ENCODE measurements around the gene GDAP1L1. TPM values are rescaled to one million over a fixed set of nuclear protein-coding genes. Genes with fewer than 3 reads are reported as not detected.

Gene GDAP1L1
- total RNA-seq, 2 donors from 2014 or later, result not detected

DNA sequence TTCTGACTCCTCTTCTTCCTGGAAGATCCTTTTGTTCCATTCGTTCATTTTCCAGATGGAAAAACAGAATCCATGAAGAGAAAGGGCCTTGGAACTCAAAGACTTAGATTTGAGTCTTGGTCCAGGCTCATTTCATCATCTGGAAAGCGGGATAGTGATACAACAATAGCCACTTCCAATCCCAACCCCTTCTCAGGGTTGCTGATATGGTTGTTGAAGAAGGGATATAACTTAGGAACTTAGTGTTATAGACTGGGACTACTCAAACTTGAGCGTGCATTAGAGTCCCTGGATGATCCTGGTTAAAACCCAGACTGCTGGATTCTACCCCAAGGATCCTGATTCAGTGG lies 1.3 kb downstream of the GDAP1L1 start:
- DNase-seq (no peak), ATAC-seq (no peak)
- no peak overlapping the region for H3K27ac Mint-ChIP-seq
- no peaks in the 10 kb centered on the region for H3K9me3 ChIP-seq (ENCODE audit: control insufficient read depth, low read length, poor library complexity, severe bottlenecking)
- peaks cover 2% of the 10 kb centered on the region for H3K4me1 Mint-ChIP-seq
- H3K27me3 Mint-ChIP-seq, result peaks cover 33% of the 10 kb centered on the region
- H3K36me3 Mint-ChIP-seq (ENCODE audit: low read depth), result peaks cover 6% of the 10 kb centered on the region
- H3K4me3 Mint-ChIP-seq, result no peak overlapping the region

DNA sequence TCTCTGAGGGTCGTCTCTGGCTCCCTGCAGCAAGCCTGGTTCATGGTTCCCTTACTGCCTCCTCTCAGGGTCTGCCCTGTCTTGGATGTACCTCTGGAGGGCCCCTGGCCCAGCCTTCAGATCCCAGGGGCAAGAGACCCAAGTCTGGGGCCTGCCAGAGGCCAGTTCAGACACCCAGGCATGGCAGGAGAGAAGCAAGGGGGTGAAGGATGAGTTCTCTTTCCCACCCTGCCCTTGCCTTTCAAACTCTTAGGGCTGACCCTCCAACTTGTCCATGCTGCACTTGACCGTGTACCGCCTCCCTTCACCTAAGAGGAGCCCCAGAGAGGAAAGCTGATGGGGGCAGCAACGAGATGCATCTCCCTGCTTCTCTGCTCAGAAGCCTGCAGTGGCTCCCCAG lies 4.2 kb downstream of the GDAP1L1 start:
- Mint-ChIP-seq H3K27me3 (peaks cover 38% of the 10 kb centered on the region), H3K4me1 (peaks cover 2% of the 10 kb centered on the region), H3K4me3 (no peak overlapping the region), H3K27ac (no peak overlapping the region), H3K36me3 (ENCODE audit: low read depth) (peaks cover 10% of the 10 kb centered on the region)
- no peak for ATAC-seq
- H3K9me3 ChIP-seq (ENCODE audit: control insufficient read depth, low read length, poor library complexity, severe bottlenecking), result no peaks in the 10 kb centered on the region
- no peak for DNase-seq

DNA sequence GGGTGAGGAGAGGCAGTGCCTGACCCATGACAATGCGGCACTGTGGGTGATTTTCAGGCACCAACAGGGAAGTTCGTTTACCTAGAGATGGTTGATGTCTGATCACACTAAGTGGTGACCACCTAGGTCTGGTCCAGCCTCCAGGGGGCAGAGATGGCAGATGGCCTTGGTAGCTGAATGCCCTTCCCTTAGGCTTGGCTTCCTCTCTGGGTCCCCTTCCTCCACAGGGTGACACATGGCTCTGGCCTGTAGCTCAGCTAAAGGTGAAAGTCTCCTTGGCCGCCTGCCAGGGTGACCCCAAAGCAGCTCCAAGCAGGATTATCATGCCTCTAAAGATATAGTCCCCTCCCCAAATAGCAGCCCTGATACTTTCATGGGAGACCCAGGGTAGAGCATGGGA lies 6.4 kb downstream of the GDAP1L1 start:
- no peaks in the 10 kb centered on the region for H3K4me1 Mint-ChIP-seq
- ATAC-seq (no peak), DNase-seq (no peak)
- no peak overlapping the region for H3K4me3 Mint-ChIP-seq
- H3K27me3 Mint-ChIP-seq, result peaks cover 23% of the 10 kb centered on the region
- H3K9me3 ChIP-seq (ENCODE audit: control insufficient read depth, low read length, poor library complexity, severe bottlenecking), result no peaks in the 10 kb centered on the region
- H3K36me3 Mint-ChIP-seq (ENCODE audit: low read depth), result peaks cover 10% of the 10 kb centered on the region
- H3K27ac Mint-ChIP-seq, result no peak overlapping the region

DNA sequence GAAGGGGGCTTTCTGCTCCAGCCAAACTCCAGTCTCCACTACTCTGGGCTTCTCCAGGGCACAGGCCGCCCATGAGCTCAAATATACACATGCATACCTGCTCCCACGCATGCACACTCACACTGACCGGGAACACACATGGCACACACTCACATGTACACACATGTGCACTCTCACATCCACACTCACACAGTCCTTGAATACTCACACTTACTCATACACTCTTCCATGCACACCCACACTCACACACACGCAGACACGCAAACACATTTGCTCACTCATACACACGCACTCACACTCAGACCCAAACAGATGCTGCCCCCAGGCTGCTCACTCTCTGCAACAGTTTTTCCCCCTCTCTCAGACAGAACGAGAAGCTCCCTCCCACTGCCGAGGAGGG lies 7.0 kb downstream of the GDAP1L1 start:
- no peak for ATAC-seq
- H3K9me3 ChIP-seq (ENCODE audit: control insufficient read depth, low read length, poor library complexity, severe bottlenecking), result no peaks in the 10 kb centered on the region
- Mint-ChIP-seq H3K4me3 (no peak overlapping the region), H3K4me1 (no peaks in the 10 kb centered on the region), H3K27ac (no peak overlapping the region), H3K27me3 (peaks cover 20% of the 10 kb centered on the region), H3K36me3 (ENCODE audit: low read depth) (peaks cover 10% of the 10 kb centered on the region)
- DNase-seq, result no peak

DNA sequence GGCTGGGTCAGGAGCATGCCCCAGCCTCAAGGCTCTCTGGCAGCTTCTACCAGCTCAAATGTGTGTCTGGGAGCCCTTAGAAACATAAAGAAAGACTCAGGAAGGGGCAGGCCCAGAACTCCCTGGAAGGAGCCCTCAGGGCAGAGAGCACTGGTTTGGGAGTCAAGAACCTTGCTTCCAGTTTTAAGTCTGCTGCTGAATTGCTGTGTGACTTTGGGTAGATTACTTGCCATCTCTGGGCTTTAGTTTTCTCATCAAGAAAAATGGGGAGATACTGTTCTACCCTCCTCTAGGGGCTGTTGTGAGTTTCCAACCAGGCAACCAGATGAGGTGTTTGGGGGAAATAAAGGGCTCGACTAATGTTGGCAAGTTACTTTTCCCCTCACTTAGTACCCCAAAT lies 8.8 kb downstream of the GDAP1L1 start:
- H3K27ac Mint-ChIP-seq, result no peak overlapping the region
- ATAC-seq (no peak), DNase-seq (no peak)
- H3K27me3 Mint-ChIP-seq, result peaks cover 14% of the 10 kb centered on the region
- H3K36me3 Mint-ChIP-seq (ENCODE audit: low read depth), result peaks cover 8% of the 10 kb centered on the region
- no peaks in the 10 kb centered on the region for H3K9me3 ChIP-seq (ENCODE audit: control insufficient read depth, low read length, poor library complexity, severe bottlenecking)
- H3K4me3 Mint-ChIP-seq, result no peak overlapping the region
- H3K4me1 Mint-ChIP-seq, result peaks cover 4% of the 10 kb centered on the region

DNA sequence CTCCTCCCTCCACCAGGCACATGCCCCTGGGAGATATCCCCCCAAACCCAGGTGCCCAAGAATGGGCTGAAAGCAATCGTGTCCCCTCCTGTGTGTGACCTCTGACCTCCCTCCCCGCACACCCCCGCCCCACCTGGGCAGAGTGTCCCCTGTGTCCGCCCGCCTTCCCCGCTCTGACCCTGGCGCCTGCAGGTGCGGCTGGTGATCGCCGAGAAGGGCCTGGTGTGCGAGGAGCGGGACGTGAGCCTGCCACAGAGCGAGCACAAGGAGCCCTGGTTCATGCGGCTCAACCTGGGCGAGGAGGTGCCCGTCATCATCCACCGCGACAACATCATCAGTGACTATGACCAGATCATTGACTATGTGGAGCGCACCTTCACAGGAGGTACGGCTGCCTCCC lies 9.9 kb downstream of the GDAP1L1 start:
- peaks cover 11% of the 10 kb centered on the region for H3K27me3 Mint-ChIP-seq
- ATAC-seq (no peak), DNase-seq (no peak)
- no peaks in the 10 kb centered on the region for H3K9me3 ChIP-seq (ENCODE audit: control insufficient read depth, low read length, poor library complexity, severe bottlenecking)
- H3K36me3 Mint-ChIP-seq (ENCODE audit: low read depth), result peaks cover 7% of the 10 kb centered on the region
- H3K4me1 Mint-ChIP-seq, result peaks cover 9% of the 10 kb centered on the region
- H3K4me3 Mint-ChIP-seq, result no peak overlapping the region
- no peak overlapping the region for H3K27ac Mint-ChIP-seq

DNA sequence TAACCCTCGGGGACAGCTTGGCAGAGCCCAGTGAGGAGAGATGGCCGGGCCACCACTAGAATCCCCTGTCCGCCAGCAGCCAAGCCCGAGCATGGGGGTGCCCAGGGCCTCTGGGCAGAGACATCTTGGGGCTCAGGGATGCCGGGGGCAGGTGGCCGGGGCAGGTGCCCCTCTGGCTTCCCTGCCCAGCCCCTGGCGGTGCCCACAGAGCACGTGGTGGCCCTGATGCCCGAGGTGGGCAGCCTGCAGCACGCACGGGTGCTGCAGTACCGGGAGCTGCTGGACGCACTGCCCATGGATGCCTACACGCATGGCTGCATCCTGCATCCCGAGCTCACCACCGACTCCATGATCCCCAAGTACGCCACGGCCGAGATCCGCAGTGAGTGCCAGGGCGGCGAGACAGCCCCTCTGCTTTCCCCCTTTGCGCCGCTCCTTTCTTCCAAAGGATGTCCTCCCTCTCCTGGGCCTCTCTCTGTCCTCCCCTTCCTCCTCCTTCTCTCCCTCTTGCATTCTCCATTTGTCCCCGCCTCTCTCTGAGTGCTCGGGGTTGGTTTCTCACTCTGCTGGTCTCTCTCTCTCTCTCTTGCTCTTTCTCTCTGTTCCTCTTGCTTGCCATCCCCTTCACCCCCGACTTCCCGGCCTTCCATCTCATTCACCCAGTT lies 11.2 kb downstream of the GDAP1L1 start:
- Mint-ChIP-seq H3K36me3 (ENCODE audit: low read depth) (peaks cover 3% of the 10 kb centered on the region), H3K27ac (no peak overlapping the region), H3K4me3 (no peak overlapping the region), H3K4me1 (peaks cover 9% of the 10 kb centered on the region), H3K27me3 (peaks cover 11% of the 10 kb centered on the region)
- DNase-seq (no peak), ATAC-seq (no peak)
- H3K9me3 ChIP-seq (ENCODE audit: control insufficient read depth, low read length, poor library complexity, severe bottlenecking), result no peaks in the 10 kb centered on the region

DNA sequence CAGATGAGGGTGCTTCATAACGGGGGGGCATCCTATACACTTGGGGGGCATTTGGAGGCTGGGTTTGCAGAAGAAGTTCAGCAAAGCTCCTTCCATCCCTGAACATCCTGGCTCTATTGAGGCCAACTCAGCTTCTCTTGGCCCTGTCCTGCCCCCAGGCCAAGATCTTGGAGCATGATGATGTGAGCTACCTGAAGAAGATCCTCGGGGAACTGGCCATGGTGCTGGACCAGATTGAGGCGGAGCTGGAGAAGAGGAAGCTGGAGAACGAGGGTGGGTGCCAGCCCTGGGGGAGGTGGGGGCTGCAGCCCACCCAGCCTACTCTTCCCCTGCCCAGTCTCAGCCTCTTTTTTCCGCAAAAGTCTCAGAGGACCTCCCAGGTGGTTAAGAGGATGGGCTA lies 17.2 kb downstream of the GDAP1L1 start:
- H3K9me3 ChIP-seq (ENCODE audit: control insufficient read depth, low read length, poor library complexity, severe bottlenecking), result no peaks in the 10 kb centered on the region
- ATAC-seq, result no peak
- H3K4me3 Mint-ChIP-seq, result no peak overlapping the region
- H3K4me1 Mint-ChIP-seq, result peaks cover 11% of the 10 kb centered on the region
- H3K36me3 Mint-ChIP-seq (ENCODE audit: low read depth), result peaks cover 6% of the 10 kb centered on the region
- peaks cover 6% of the 10 kb centered on the region for H3K27me3 Mint-ChIP-seq
- H3K27ac Mint-ChIP-seq, result no peak overlapping the region
- no peak for DNase-seq

DNA sequence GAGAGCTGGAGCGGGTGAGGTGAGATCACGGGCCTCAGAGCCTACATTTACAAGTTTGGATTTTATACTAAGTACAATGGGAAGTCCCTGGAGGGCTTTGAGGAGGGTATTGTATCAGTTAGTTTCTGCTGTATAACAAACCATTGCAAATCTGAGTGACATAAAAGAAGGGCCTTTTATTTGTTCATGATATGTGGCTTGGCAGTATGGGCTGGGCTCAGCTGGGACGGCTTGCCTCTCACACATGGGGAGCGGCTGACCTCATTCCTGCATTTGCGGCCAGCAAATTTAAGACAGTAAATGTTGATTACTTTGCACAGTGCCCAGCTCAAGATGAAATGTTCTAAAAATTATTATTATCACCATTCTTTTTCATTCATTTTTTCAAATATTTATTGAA lies 21.7 kb downstream of the GDAP1L1 start:
- H3K27me3 Mint-ChIP-seq, result no peaks in the 10 kb centered on the region
- peak overlapping the region; percentile 6 for H3K27ac Mint-ChIP-seq
- H3K36me3 Mint-ChIP-seq (ENCODE audit: low read depth), result peaks cover 8% of the 10 kb centered on the region
- ATAC-seq (no peak), DNase-seq (no peak)
- H3K9me3 ChIP-seq (ENCODE audit: control insufficient read depth, low read length, poor library complexity, severe bottlenecking), result no peaks in the 10 kb centered on the region
- no peak overlapping the region for H3K4me3 Mint-ChIP-seq
- H3K4me1 Mint-ChIP-seq, result peaks cover 2% of the 10 kb centered on the region

DNA sequence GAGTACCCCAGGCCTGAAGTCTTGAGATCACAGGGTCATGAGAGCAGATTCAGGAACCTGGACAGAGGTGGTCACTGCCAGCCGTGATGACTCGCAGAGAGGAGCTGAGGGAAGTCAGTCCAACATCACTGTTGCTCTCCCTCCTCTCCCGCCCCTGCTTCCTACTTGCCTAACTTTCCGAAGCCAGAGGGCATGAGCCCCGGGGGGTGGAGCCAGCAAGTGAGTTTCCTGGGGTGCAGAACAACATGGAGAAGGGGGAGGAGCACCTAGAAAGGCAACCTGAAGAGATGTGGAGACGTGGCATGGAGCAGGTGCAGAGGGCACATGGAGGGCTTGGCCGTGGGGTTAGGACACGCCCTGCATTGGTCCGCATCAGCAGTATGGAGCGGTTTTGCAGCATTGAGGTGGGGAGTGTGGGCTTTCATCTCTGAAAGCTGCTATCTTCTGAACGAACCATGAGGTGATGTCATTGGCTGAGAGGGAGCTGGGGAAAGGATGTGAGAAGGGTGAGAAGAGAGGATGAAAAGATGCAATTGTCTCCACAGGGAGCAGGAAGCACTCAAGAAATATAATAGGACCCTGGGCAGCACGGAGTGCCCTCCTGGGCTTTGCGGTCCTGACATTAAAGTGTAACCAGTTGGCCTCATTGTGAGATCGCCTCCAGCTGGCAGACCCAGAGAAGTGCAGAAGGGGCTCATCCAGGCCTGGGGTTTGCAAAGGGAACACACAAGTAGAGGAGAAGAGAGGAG lies 25.0 kb downstream of the GDAP1L1 start:
- DNase-seq, result peak in 1 of 3 donors; percentile 10
- H3K4me3 Mint-ChIP-seq, result no peak overlapping the region
- H3K4me1 Mint-ChIP-seq, result peaks cover 2% of the 10 kb centered on the region
- H3K27ac Mint-ChIP-seq, result no peak overlapping the region
- no peaks in the 10 kb centered on the region for H3K27me3 Mint-ChIP-seq
- peaks cover 8% of the 10 kb centered on the region for H3K36me3 Mint-ChIP-seq (ENCODE audit: low read depth)
- no peaks in the 10 kb centered on the region for H3K9me3 ChIP-seq (ENCODE audit: control insufficient read depth, low read length, poor library complexity, severe bottlenecking)
- peak; percentile 66 for ATAC-seq

DNA sequence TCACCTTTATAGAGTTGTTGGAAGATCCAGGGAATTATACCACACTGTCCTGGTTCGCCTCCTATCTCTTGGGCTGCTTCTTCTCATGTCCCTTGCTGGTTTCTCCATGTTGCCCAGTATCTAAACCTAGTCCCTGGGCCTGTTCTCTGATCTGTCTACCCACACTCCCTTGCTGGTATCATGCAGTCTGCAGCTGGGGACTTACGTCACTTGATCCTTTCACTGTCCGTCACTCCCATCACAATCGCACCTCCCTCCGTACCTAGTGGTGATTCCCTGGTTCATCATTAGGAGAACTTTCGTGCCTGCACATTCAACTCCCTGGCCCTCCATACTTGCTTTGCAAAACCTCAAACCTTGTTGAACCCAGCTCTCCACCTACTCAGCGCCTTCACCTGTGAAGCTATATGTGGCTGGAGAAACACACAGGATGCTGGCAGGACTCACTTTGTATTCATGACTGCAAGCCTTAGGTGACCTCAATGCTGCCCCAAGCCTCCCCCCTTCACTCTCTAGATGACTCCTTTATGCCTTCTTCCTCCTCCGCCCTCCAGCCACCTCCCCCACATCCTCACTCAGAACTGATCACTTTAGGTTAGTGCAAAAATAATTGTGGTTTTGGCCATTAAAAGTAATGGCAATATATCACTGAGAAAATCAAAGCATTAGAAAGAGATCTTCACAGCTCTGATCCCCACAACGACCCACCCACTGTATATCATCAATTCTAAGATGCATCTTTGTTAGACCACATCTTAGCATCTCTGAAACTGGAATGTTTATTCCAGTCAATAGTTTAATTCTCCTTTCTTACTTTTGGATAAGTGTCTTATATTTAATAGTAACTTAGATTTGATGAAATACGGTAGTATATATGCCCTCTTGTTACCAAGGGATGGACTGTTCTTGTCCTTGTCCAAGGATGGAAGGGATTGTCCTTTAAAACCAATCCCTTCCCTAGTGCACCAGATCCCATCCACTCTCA lies 26.4 kb downstream of the GDAP1L1 start:
- Mint-ChIP-seq H3K27ac (no peak overlapping the region), H3K4me1 (peaks cover 2% of the 10 kb centered on the region), H3K4me3 (no peak overlapping the region), H3K36me3 (ENCODE audit: low read depth) (peaks cover 5% of the 10 kb centered on the region), H3K27me3 (no peaks in the 10 kb centered on the region)
- ATAC-seq, result no peak
- no peaks in the 10 kb centered on the region for H3K9me3 ChIP-seq (ENCODE audit: control insufficient read depth, low read length, poor library complexity, severe bottlenecking)
- no peak for DNase-seq

DNA sequence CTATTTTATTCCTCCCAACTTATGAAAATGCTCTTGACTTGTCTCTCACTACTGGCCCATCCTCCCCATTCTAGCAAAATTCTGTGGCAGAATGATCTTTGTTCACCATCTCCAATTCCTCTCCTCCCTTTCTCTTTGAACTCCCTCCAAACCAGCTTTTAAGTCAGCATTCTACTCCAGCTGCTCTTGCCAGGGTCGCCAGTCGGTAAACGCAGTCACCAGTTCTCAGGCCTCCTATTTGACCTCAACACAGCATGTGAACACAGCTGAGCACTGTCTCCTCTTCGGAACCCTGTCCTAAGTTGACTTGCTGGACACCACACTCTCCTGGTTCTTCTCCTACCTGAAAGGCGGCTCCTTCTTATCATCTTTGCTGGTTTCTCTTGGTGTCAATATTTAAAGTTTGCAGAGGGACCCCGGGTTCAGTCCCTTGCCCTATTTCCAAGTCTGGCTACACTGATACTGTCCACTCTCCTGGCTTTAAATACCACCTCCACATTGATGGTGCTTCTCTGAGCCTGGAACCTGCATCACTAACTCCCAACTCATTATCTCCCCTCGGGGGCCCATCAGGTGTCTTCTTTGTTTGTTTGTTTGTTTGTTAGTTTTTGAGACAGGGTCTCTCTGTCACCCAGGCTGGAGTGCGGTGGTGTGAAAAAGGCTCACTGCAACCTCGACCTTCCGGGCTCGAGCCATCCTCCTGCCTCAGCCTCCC lies 27.4 kb downstream of the GDAP1L1 start:
- peaks cover under 1% of the 10 kb centered on the region for H3K36me3 Mint-ChIP-seq (ENCODE audit: low read depth)
- no peak overlapping the region for H3K4me3 Mint-ChIP-seq
- no peak for DNase-seq
- H3K9me3 ChIP-seq (ENCODE audit: control insufficient read depth, low read length, poor library complexity, severe bottlenecking), result no peaks in the 10 kb centered on the region
- no peak overlapping the region for H3K27ac Mint-ChIP-seq
- no peaks in the 10 kb centered on the region for H3K27me3 Mint-ChIP-seq
- no peak for ATAC-seq
- peaks cover 2% of the 10 kb centered on the region for H3K4me1 Mint-ChIP-seq

DNA sequence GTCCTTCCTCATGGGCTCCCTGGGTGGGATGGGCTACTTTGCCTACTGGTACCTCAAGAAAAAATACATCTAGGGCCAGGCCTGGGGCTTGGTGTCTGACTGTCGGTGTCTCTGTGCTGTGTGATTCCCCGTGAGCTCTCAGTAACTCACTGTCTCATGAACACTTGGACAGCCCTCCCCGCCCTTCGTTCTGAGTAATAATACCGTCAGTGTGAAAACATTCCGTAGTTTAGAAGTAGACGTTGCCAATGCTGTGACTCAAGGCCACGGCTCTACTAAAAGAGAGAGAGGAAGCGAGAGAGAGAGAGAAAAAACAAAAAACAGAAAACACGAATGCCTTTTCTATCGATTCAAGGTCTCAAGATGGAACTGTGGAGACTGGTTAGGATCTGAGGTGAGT lies 32.1 kb downstream of the GDAP1L1 start:
- Mint-ChIP-seq H3K27me3 (no peaks in the 10 kb centered on the region), H3K4me3 (no peak overlapping the region), H3K4me1 (peaks cover 2% of the 10 kb centered on the region), H3K27ac (no peak overlapping the region), H3K36me3 (ENCODE audit: low read depth) (no peaks in the 10 kb centered on the region)
- H3K9me3 ChIP-seq (ENCODE audit: control insufficient read depth, low read length, poor library complexity, severe bottlenecking), result no peaks in the 10 kb centered on the region
- ATAC-seq (no peak), DNase-seq (no peak)

All from T-helper 17 cell (primary cell).